Activated CD8-positive, alpha-beta memory T cell treated with anti-CD3 and anti-CD28 coated beads for 36 hours (primary cell): ENCODE measurements around the gene KRTCAP2. TPM values are rescaled to one million over a fixed set of nuclear protein-coding genes. Genes with fewer than 3 reads are reported as not detected.
"Not testable (repeated sequence)": the region's sequence is repeated elsewhere in the genome, so short reads cannot be mapped to it uniquely, and the experiment has no call there.

Experiments used
- CTCF ChIA-PET: fragments of 350-600 bp; sonication (Branson Sonifier 250); formaldehyde crosslinking; loops from one replicate; lab custom pipeline; 2021; ENCODE audit warnings: antibody characterized with exemption; lab: Charles Lee
- POLR2A ChIA-PET: fragments of 350-600 bp; sonication (Branson Sonifier 250); formaldehyde crosslinking; loops from one replicate; lab custom pipeline; 2021; ENCODE audit warnings: antibody characterized with exemption; lab: Charles Lee
- total RNA-seq, 2 experiments: library from RNA; stranded (reverse); gene quantifications; one replicate each; pipeline ENCODE4 v1.2.3, GENCODE V29; 2021

Gene KRTCAP2
- total RNA-seq, 2 experiments from 2014 or later = 179 to 199 TPM

- CTCF ChIA-PET = interaction anchor here (0.8 to 10.5 kb wide), 8 partner anchors 10 to 91 kb away, joined by 3 to 94 read pairs (median 10); partner anchors contain the start of genes MTX1 and THBS3
- POLR2A ChIA-PET = interaction anchor here (1.0 to 1.4 kb wide), 2 partner anchors 18 to 19 kb away, joined by 4 to 5 read pairs; no protein-coding TSS in a partner anchor
These were observed 2.8 kb upstream of the KRTCAP2 start for GRCh38 chr1:155175927-155176371.

GRCh38 chr1:155175281-155175926 is 2.3 kb upstream of the KRTCAP2 start:
- ChIA-PET POLR2A (interaction anchor here (1.0 to 1.4 kb wide), 2 partner anchors 18 to 19 kb away, joined by 4 to 5 read pairs; no protein-coding TSS in a partner anchor), CTCF (interaction anchor here (0.8 to 10.5 kb wide), 9 partner anchors 10 to 91 kb away, joined by 3 to 94 read pairs (median 4); partner anchors contain the start of genes MTX1 and THBS3)

- ChIA-PET POLR2A (interaction anchor here (0.9 to 1.4 kb wide), 5 partner anchors 19 to 238 kb away, joined by 3 to 5 read pairs (median 4); partner anchors contain the start of gene PMVK), CTCF (interaction anchor here (0.8 to 10.5 kb wide), 8 partner anchors 19 to 789 kb away, joined by 3 to 94 read pairs (median 10); partner anchors contain the start of genes MTX1 and THBS3)
These were observed 1.5 kb upstream of the KRTCAP2 start for GRCh38 chr1:155174324-155175280.

GRCh38 chr1:155173478-155174323 is 597 bp upstream of the KRTCAP2 start, which contains the start of gene TRIM46:
Gene TRIM46, plus strand, starts transcription at chr1:155173849. Its CDS starts 118 bp downstream, at chr1:155173967.
- ChIA-PET POLR2A (interaction anchor here (0.8 to 2.1 kb wide), 9 partner anchors 9 to 237 kb away, joined by 3 to 11 read pairs (median 3); partner anchors contain the start of genes PMVK and SLC50A1), CTCF (interaction anchor here (0.6 to 10.5 kb wide), 28 partner anchors 20 to 788 kb away, joined by 3 to 94 read pairs (median 4); partner anchors contain the start of genes DPM3, MTX1 and THBS3)

- CTCF ChIA-PET = interaction anchor here (0.7 to 10.5 kb wide), 17 partner anchors 15 to 144 kb away, joined by 3 to 94 read pairs (median 5); a partner anchor contains a TSS
- POLR2A ChIA-PET = interaction anchor here (0.6 to 2.1 kb wide), 4 partner anchors 21 to 87 kb away, joined by 3 to 11 read pairs (median 6); no protein-coding TSS in a partner anchor
These were observed 1.0 kb downstream of the KRTCAP2 start for GRCh38 chr1:155171836-155172731.

- CTCF ChIA-PET = interaction anchor here (0.7 to 10.5 kb wide), 3 partner anchors 81 to 816 kb away, joined by 3 to 94 read pairs (median 75); no protein-coding TSS in a partner anchor
- POLR2A ChIA-PET = no interaction called here
These were observed 2.3 kb downstream of the KRTCAP2 start for GRCh38 chr1:155170806-155171205.

- POLR2A ChIA-PET = no interaction called here
These were observed 2.9 kb downstream of the KRTCAP2 start for GRCh38 chr1:155170101-155170785.

GRCh38 chr1:155169541-155169940 is 3.6 kb downstream of the KRTCAP2 start:
- ChIA-PET POLR2A (no interaction called here), CTCF (interaction anchor here (0.7 to 10.5 kb wide), 7 partner anchors 11 to 125 kb away, joined by 3 to 94 read pairs (median 8); no protein-coding TSS in a partner anchor)

More at GRCh38 chr1:155170101-155170785, 2.9 kb downstream of the KRTCAP2 start:
- CTCF ChIA-PET = interaction anchor here (0.7 to 10.5 kb wide), 4 partner anchors 40 to 816 kb away, joined by 3 to 94 read pairs (median 75); no protein-coding TSS in a partner anchor

- POLR2A ChIA-PET = no interaction called here
These were observed 4.5 kb downstream of the KRTCAP2 start for GRCh38 chr1:155168456-155169210.

GRCh38 chr1:155168105-155168445 is 5.0 kb downstream of the KRTCAP2 start:
- CTCF ChIA-PET = interaction anchor here (0.7 to 10.5 kb wide), 21 partner anchors 9 to 98 kb away, joined by 3 to 94 read pairs (median 5); partner anchors contain the start of genes DPM3, EFNA1, EFNA3 and SLC50A1
- POLR2A ChIA-PET = not testable (repeated sequence)

More at GRCh38 chr1:155168456-155169210, 4.5 kb downstream of the KRTCAP2 start:
- CTCF ChIA-PET = interaction anchor here (1.0 to 10.5 kb wide), 18 partner anchors 10 to 690 kb away, joined by 3 to 94 read pairs (median 5); partner anchors contain the start of genes EFNA1 and EFNA3

GRCh38 chr1:155167166-155168104 is 5.7 kb downstream of the KRTCAP2 start:
- CTCF ChIA-PET = interaction anchor here (0.6 to 10.5 kb wide), 26 partner anchors 8 to 420 kb away, joined by 3 to 94 read pairs (median 4); partner anchors contain the start of genes DPM3, EFNA1, EFNA3 and SLC50A1
- POLR2A ChIA-PET = interaction anchor here (1.1 kb wide), 1 partner anchor 76 kb away, joined by 5 read pairs; no protein-coding TSS in a partner anchor

- CTCF ChIA-PET = interaction anchor here (0.5 to 10.5 kb wide), 13 partner anchors 15 to 124 kb away, joined by 3 to 94 read pairs (median 4); partner anchors contain the start of genes EFNA1 and SLC50A1
- POLR2A ChIA-PET = interaction anchor here (1.1 kb wide), 1 partner anchor 75 kb away, joined by 5 read pairs; no protein-coding TSS in a partner anchor
These were observed 6.5 kb downstream of the KRTCAP2 start for GRCh38 chr1:155166471-155167165.

- POLR2A ChIA-PET = no interaction called here
These were observed 7.0 kb downstream of the KRTCAP2 start for GRCh38 chr1:155166051-155166470.

More at GRCh38 chr1:155166051-155166470, 7.0 kb downstream of the KRTCAP2 start:
- CTCF ChIA-PET = interaction anchor here (0.5 to 10.5 kb wide), 9 partner anchors 18 to 124 kb away, joined by 3 to 94 read pairs (median 4); partner anchors contain the start of genes EFNA1 and SLC50A1
